Keratinocyte (primary cell): ENCODE results near the gene DNAH2. TPM values are rescaled to one million over a fixed set of nuclear protein-coding genes. Genes with fewer than 3 reads are reported as not detected.

Experiments used
- DNase-seq: peaks from one replicate; pipeline ENCODE4 v3.0.0-alpha.2; 2011; ENCODE audit warnings: low read depth, missing footprints, low spot score
- FAIRE-seq: peaks from 2 replicates; lab custom pipeline; 2011; peaks lifted over from hg19 to GRCh38; lab: Jason Lieb, UNC
- H2AFZ ChIP-seq: 2 replicates; pipeline ENCODE4 v1.6.0; 2012; ENCODE audit warnings: low read length, control low read depth, inconsistent platforms; ENCODE audit not compliant: control insufficient read depth
- H3K27ac ChIP-seq: 2 replicates; pipeline ENCODE4 v1.5.1; 2011; ENCODE audit warnings: low read length; ENCODE audit not compliant: control insufficient read depth, insufficient read depth
- H3K27me3 ChIP-seq: 3 replicates; pipeline ENCODE4 v1.6.0; 2011; ENCODE audit warnings: low read length; ENCODE audit not compliant: control insufficient read depth, insufficient read depth; ENCODE audit errors: extremely low read depth
- H3K36me3 ChIP-seq, 2 experiments: 2 replicates in 1 of 2; 3 replicates in 1 of 2; pipeline ENCODE4 v1.5.1; 2011; ENCODE audit warnings: low read length in 2 of 2, mild to moderate bottlenecking in 1 of 2; ENCODE audit not compliant: control insufficient read depth in 2 of 2, insufficient read depth in 2 of 2; ENCODE audit errors: extremely low read depth in 1 of 2
- H3K4me1 ChIP-seq: 3 replicates; pipeline ENCODE4 v1.5.1; 2011; ENCODE audit warnings: low read length; ENCODE audit not compliant: control insufficient read depth, insufficient read depth; ENCODE audit errors: extremely low read depth
- H3K4me2 ChIP-seq: 3 replicates; pipeline ENCODE4 v1.6.0; 2011; ENCODE audit warnings: low read depth, low read length; ENCODE audit not compliant: control insufficient read depth, insufficient read depth; ENCODE audit errors: extremely low read depth
- H3K4me3 ChIP-seq, 3 experiments: fragments of 200-600 bp in 1 of 3; sonication (generic) in 1 of 3; 2 replicates in 2 of 3; 3 replicates in 1 of 3; pipeline ENCODE4 v1.5.1; 2011 to 2016; ENCODE audit warnings: low read length in 3 of 3, mild to moderate bottlenecking in 3 of 3, control low read depth in 2 of 3, inconsistent platforms in 1 of 3, low read depth in 1 of 3, mixed read lengths in 1 of 3, mixed run types in 1 of 3, moderate library complexity in 1 of 3; ENCODE audit not compliant: control insufficient read depth in 2 of 3, insufficient read depth in 2 of 3; ENCODE audit errors: extremely low read depth in 1 of 3
- H3K79me2 ChIP-seq: 2 replicates; pipeline ENCODE4 v1.6.0; 2012; ENCODE audit warnings: low read length; ENCODE audit not compliant: control insufficient read depth, insufficient read depth
- H3K9ac ChIP-seq: 3 replicates; pipeline ENCODE4 v1.6.0; 2011; ENCODE audit warnings: low read length; ENCODE audit not compliant: control insufficient read depth, insufficient read depth; ENCODE audit errors: extremely low read depth
- H3K9me1 ChIP-seq: 3 replicates; pipeline ENCODE4 v1.6.0; 2011; ENCODE audit warnings: low read length; ENCODE audit not compliant: control insufficient read depth, insufficient read depth; ENCODE audit errors: extremely low read depth
- H3K9me3 ChIP-seq: 2 replicates; pipeline ENCODE4 v1.5.1; 2012; ENCODE audit warnings: low read depth, low read length; ENCODE audit not compliant: control insufficient read depth
- H4K20me1 ChIP-seq: 3 replicates; pipeline ENCODE4 v1.6.0; 2011; ENCODE audit warnings: low read length; ENCODE audit not compliant: control insufficient read depth, insufficient read depth; ENCODE audit errors: extremely low read depth
- EZH2 ChIP-seq: IDR thresholded peaks from one replicate; pipeline ENCODE4 v1.6.1; 2012; ENCODE audit warnings: inconsistent platforms, mild to moderate bottlenecking, low read length, moderate library complexity
- dilution Hi-C: fragments of 300-500 bp; cut with MboI; formaldehyde crosslinking; loops from one replicate; pipeline ENCODE4 v1.7.0; 2020; ENCODE audit warnings: low sequenced_read_pairs; ENCODE audit not compliant: extremely low pct_ligation_motif_present
- polyA plus RNA-seq, 5 experiments: library from polyadenylated mRNA; depleted of rRNA in 3 of 5; stranded (reverse) in 3 of 5; stranded (forward) in 1 of 5; unstranded in 1 of 5; fragments of >200 nt; gene quantifications; 1 replicate in 1 of 5; 2 replicates in 3 of 5; 3 replicates in 1 of 5; pipeline versions ENCODE4 v1.2.1 to v1.2.3, GENCODE V29; 2011 to 2012; ENCODE audit warnings: missing spikeins in 2 of 5, low read depth in 1 of 5, low replicate concordance in 1 of 5
- TF ChIP-seq, protein P1 (sequence below), 3 experiments: IDR thresholded peaks in 1 of 3; conservative IDR thresholded peaks in 1 of 3; optimal IDR thresholded peaks in 1 of 3; 2 replicates in 2 of 3; 3 replicates in 1 of 3; pipeline versions ENCODE3 to v1.5.1; 2011; ENCODE audit warnings: low read length in 3 of 3, mild to moderate bottlenecking in 3 of 3, moderate library complexity in 2 of 3, control low read depth in 1 of 3, inconsistent platforms in 1 of 3; ENCODE audit not compliant: insufficient read depth in 2 of 3; ENCODE audit errors: extremely low read depth in 1 of 3

The DNAH2 gene
- polyA plus RNA-seq, 1 donor (not counting 4 experiments of a cell fraction or from before 2014, with no cell fraction given): 0.13 TPM

DNA sequence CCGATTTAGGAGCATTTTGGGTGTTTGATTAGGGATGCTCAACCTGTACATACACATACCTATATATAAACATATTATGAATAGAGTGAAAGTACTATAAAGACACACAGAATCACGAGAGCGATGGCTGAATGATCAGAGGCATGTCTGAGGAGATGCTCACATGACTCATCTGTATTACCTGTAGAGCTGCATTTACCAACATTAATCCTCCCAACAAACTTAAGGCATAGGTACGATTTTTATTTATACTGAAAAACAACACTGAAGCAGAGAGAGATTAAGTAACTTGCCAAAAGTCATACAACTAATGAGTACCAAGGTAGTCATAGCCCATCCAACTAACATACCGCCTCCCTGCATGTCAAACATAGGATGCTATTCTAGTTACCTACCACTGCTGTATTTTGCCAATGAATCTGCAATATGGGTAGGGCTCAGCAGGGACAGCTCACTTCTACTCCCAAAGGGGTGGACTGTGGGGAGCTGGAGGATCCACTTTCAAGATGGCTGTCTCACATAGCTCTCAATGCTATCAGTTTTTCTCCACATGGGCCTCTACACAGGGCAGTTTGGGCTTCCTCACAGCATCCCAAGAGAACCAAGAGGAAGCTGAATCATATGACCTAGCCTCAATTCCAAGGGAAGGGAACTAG is 147.6 kb downstream of the DNAH2 start:
- dilution Hi-C loops: no loop called here
- H2AFZ ChIP-seq: no peak overlapping the region
- no peak overlapping the region for H3K27ac ChIP-seq
- no peaks in the 10 kb centered on the region for H4K20me1 ChIP-seq
- peaks cover 21% of the 10 kb centered on the region for H3K4me1 ChIP-seq
- TF ChIP-seq EZH2: no peak
- TF ChIP-seq, protein P1, sequence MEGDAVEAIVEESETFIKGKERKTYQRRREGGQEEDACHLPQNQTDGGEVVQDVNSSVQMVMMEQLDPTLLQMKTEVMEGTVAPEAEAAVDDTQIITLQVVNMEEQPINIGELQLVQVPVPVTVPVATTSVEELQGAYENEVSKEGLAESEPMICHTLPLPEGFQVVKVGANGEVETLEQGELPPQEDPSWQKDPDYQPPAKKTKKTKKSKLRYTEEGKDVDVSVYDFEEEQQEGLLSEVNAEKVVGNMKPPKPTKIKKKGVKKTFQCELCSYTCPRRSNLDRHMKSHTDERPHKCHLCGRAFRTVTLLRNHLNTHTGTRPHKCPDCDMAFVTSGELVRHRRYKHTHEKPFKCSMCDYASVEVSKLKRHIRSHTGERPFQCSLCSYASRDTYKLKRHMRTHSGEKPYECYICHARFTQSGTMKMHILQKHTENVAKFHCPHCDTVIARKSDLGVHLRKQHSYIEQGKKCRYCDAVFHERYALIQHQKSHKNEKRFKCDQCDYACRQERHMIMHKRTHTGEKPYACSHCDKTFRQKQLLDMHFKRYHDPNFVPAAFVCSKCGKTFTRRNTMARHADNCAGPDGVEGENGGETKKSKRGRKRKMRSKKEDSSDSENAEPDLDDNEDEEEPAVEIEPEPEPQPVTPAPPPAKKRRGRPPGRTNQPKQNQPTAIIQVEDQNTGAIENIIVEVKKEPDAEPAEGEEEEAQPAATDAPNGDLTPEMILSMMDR (optimal IDR thresholded peaks at IDR 0.05 in 1 of 3, IDR thresholded peaks at IDR 0.05 in 1 of 3, conservative IDR thresholded peaks at IDR 0.05 in 1 of 3; ENCODE audit: extremely low read depth in 1 of 3, insufficient read depth in 2 of 3, low read length in 3 of 3): no peak
- no peaks in the 10 kb centered on the region for H3K9me3 ChIP-seq
- H3K79me2 ChIP-seq: no peaks in the 10 kb centered on the region
- H3K9ac ChIP-seq: no peak overlapping the region
- FAIRE-seq: no peak
- no peak overlapping the region for H3K4me3 ChIP-seq
- H3K27me3 ChIP-seq: no peaks in the 10 kb centered on the region
- DNase-seq: no peak
- no peak overlapping the region for H3K4me2 ChIP-seq
- H3K36me3 ChIP-seq: peaks cover 0 to 6% of the 10 kb centered on the region in 2 experiments
- H3K9me1 ChIP-seq: no peaks in the 10 kb centered on the region

DNA sequence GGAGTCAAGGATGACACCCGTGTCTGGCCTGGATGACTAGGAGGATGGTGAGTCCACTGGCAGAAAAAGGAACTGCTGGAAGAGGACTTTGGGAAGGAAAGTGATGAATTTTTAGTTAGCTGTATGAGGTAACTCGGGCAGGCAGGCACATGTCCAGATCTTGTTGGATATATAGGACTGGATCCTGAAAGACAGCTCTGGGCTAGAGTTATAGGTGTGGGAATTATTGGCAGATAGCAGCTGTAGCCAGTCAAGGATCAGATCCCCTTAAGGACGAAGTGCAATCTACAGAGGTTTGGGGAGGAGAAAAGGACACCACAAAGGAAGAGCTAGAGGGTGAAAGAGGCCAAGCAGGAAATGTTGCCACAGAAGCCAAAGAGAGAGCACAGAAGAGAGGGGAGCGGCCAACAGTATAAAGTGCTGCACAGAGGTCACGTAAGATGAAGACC is 150.4 kb downstream of the DNAH2 start:
- dilution Hi-C loops: no loop called here
- DNase-seq (no peak), FAIRE-seq (peak; percentile 97)
- TF ChIP-seq EZH2: no peak
- TF ChIP-seq, protein P1 (optimal IDR thresholded peaks at IDR 0.05 in 1 of 3, IDR thresholded peaks at IDR 0.05 in 1 of 3, conservative IDR thresholded peaks at IDR 0.05 in 1 of 3; ENCODE audit: extremely low read depth in 1 of 3, insufficient read depth in 2 of 3, low read length in 3 of 3): peak in 1 of 3 experiments; percentile 29
- Histone ChIP-seq H3K9me3 (no peaks in the 10 kb centered on the region), H3K27ac (peak overlapping the region; percentile 22), H3K4me2 (peak overlapping the region; percentile 57), H2AFZ (peak overlapping the region; percentile 11), H3K4me3 (no peak overlapping the region), H3K36me3 (no peaks in the 10 kb centered on the region), H3K4me1 (peaks cover 19% of the 10 kb centered on the region), H3K9ac (no peak overlapping the region), H3K27me3 (no peaks in the 10 kb centered on the region), H3K9me1 (no peaks in the 10 kb centered on the region), H4K20me1 (no peaks in the 10 kb centered on the region), H3K79me2 (no peaks in the 10 kb centered on the region)
